Activated CD4-positive, CD25-positive, alpha-beta regulatory T cell (primary cell): Measurements from ENCODE around the gene CLDN24.

ENCODE experiments used
- DNase-seq, 4 experiments: peaks; one replicate each; lab custom pipeline; 2025; lab: John Stamatoyannopoulos, UW

The CLDN24 gene

DNA sequence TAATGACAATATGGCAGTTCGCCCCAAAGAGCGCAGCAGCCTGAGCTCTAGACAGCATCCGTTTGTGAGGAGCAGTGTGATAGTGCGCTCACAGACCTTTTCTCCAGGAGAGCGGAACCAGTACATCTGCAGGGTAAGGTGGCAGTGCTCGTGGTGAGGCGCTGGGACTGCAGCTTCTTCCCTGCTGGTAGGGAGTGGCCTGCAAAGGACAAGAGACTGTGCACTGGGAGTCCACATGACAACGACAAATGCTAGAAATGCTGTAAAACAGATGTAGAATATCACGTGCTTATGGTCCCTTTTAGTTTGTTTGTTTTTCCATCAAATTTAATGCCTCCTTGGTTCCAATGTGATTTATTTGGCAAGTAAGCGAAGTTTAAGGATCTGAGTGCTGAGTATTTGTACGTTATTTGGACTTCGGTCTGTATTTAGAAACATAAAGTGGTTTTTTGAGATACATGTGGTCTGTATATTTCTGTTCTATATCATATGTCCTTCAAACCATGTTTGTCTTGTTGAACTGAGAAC, 37.9 kb downstream of the CLDN24 start:
- no peak for DNase-seq

DNA sequence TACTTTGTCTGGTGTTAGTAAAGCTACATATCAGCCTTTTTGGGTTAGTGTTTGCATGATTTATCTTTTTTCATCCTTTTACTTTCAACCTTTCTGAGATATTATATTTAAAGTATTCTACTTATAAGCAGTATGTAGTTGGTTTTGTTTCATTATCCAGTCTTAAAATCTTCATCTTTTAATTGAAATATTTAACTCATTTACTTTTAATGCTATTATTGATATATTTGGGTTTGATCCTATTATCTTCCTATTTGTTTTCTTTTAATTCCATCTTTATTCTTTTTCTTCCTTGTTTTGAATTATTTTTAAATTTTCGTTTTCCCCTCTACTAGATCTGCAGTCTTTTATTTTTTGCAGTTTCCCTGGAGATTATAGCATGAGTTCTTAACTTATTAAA, 46.1 kb downstream of the CLDN24 start:
- no peak for DNase-seq

GRCh38 chr4:183272384-183272783, 49.8 kb downstream of the CLDN24 start:
- no peak for DNase-seq
